H7 (cell line): ENCODE measurements around the gene PDE11A. TPM values are rescaled to one million over a fixed set of nuclear protein-coding genes. Genes with fewer than 3 reads are reported as not detected.

Experiments used
- DNase-seq: peaks from one replicate; pipeline ENCODE4 v3.0.0; 2012
- H3K27me3 ChIP-seq: 2 replicates; pipeline ENCODE4 v1.6.0; 2011; ENCODE audit warnings: mild to moderate bottlenecking, low read length; ENCODE audit not compliant: control insufficient read depth, insufficient read depth
- H3K36me3 ChIP-seq: replicated peaks from 2 replicates; pipeline ENCODE4 v1.5.1; 2011; ENCODE audit warnings: low read length; ENCODE audit not compliant: control insufficient read depth, insufficient read depth
- H3K4me3 ChIP-seq: 2 replicates; pipeline ENCODE4 v1.5.1; 2011; ENCODE audit warnings: low read depth, mild to moderate bottlenecking, control low read depth, low read length, moderate library complexity; ENCODE audit not compliant: insufficient read depth
- total RNA-seq: library from RNA; depleted of rRNA; stranded (reverse); fragments of >200 nt; shearing (Covaris generic); gene quantifications from 2 replicates; pipeline ENCODE4 v1.2.3, GENCODE V29; 2014; rRNA removed

PDE11A gene
- total RNA-seq, 1 experiment from 2014 or later, result 1.2 TPM

DNA sequence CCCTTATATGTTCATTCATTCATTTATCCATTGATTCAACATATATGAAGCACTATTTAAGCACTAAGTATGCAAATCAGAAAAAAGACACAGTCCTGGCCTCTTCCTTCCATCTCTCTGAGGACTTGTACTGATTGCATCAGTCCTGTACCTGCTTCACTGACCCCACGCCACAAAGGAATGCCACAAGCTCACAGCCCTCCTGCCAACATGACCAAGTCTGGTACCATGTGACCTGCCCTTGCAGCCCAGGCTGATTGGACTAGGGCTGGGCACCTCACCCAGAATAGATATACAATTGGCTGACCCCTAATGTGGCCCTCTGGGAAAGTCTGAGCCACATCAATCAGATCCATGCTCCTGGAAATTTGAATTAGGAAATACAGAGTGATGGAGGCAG, 483.4 kb downstream of the PDE11A start:
- H3K36me3 ChIP-seq, result no peaks in the 10 kb centered on the region
- no peak overlapping the region for H3K4me3 ChIP-seq
- H3K27me3 ChIP-seq, result no peaks in the 10 kb centered on the region
- DNase-seq, result no peak

DNA sequence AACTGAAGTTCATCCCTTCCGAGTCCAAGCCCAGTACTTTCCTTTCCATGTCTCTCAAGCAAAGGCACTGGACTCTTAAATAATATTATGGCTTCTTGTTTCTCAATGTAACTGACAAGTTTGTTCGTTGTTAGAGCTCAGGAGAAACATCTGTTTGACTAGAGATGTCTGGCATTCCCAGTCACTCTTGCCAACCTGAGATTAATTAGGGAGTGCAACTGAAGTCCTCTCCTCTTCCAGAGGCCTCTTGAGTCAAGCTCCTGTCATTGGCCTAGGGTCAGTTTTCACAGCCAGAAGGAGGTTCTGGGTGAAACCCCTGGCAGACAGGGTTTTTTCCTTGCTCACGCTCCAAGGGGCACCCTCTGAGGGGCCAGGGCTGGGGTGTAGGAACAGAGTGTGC, 483.9 kb downstream of the PDE11A start:
- no peak overlapping the region for H3K4me3 ChIP-seq
- H3K36me3 ChIP-seq, result no peaks in the 10 kb centered on the region
- no peaks in the 10 kb centered on the region for H3K27me3 ChIP-seq
- DNase-seq, result no peak

DNA sequence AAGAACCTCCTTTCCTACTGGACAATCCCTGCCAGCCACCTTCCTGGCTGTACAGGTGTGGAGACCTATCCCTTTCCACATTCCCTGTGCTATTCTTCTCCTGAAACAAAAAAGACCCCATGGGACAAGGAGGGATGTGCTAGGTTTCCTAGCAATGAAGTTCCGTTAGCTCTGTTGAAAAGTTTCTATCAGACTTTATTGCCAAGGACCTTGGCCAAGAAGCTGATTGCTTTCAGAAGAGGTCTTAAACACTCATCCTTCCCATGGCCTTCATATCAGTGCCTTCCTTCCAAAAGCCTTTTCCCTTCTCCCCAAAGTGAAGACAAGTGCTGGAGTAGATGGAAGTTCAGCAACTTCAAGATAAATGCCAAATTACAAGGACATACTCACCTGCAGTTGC, 485.2 kb downstream of the PDE11A start:
- no peak for DNase-seq
- no peak overlapping the region for H3K4me3 ChIP-seq
- H3K36me3 ChIP-seq, result no peaks in the 10 kb centered on the region
- no peaks in the 10 kb centered on the region for H3K27me3 ChIP-seq

DNA sequence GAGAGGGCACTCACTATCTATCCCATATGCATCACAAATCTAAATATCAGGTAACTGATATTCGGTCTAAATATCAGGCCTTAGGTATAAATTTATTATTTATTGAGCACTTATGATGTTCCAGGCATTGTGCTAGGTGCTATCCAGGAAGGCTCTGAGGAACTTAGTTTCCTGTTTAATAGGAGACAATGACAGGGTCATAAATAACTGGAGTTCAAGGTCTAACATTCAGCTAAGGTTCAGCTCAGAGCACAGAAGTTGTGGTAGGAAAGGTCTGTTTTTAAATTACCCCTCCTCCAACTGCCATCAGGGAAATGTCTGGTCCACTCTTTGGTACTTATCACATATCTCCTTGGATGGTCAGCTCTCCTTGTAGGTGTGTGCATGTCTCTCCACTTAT, 486.4 kb downstream of the PDE11A start:
- DNase-seq, result no peak
- no peaks in the 10 kb centered on the region for H3K36me3 ChIP-seq
- no peaks in the 10 kb centered on the region for H3K27me3 ChIP-seq
- H3K4me3 ChIP-seq, result no peak overlapping the region

DNA sequence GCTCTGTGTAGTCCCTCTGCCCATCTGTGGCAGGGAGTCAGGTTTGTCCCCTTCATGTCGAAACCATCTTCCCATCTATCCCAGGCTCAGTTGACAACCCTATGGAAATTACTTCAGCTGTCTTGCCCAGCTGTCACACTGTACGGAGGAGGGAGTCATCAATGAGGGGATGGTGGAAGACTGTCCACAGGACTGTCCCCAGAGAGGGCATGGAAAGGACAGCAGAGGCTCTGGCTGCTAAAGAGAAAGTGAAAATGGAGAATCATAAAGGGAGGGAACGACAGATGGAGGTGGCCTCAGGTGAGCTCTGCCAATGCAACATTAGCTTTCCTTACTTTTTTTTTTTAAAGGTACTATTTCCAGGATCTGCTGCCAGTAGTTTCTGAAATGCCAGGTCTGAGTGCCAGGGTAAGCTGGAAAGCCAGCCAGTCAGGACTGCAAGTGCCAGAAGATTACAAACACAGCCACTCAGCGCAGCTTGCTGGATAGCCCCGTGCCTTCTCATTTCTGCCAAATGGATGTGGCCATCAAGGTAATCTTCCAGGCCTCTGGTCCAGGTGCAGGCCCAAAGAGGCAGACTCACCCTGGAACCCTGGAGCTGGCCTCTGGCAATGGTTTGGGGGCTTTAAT, 487.2 kb downstream of the PDE11A start:
- Histone ChIP-seq H3K27me3 (no peaks in the 10 kb centered on the region), H3K4me3 (no peak overlapping the region), H3K36me3 (no peaks in the 10 kb centered on the region)
- no peak for DNase-seq

DNA sequence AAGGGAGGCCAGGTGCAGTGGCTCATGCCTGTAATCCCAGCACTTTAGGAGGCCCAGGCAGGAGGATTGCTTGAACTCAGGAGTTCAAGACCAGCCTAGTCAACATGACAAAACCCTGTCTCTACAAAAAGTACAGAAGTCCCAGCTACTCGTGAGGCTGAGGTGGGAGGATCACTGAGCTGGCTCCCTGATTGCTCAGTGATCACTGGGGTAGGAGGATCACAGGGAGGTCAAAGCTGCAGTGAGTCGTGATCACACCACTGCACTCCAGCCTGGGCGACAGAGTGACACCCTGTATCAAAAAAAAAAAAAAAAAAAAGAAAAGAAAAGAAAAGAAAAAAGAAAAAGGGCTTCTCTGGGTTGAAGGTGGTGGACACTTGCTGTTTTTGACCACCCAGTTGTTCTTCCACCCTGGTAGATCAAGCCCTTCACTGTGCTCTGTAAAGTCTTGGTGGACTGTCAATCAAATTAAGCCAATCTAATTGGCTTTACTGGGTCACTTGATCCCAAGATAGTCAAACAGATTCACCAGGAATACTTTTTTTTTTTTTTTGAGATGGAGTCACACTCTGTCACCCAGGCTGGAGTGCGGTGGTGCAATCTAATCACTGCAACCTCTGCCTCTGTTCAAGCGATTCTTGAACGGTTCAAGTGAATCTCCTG, 488.4 kb downstream of the PDE11A start:
- H3K27me3 ChIP-seq, result no peaks in the 10 kb centered on the region
- DNase-seq, result no peak
- H3K36me3 ChIP-seq, result no peaks in the 10 kb centered on the region
- no peak overlapping the region for H3K4me3 ChIP-seq

DNA sequence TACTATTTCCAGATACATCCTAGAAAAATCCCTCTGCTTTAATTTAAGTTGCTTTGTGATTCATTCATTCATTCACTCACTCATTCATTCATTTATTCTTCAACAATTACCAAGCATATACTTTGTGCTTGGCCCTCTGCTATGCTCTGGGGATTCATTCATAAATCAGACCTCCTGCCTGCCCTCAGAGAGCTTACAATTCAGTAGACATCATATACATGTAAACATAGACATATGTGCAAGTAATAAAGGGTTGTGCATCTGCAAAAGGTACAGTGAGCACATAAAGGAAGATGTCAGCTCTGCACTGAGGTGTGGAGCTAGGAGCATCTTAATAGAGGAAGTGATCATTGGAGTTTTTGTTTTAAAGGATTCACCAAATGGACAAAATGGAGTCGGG, 490.6 kb downstream of the PDE11A start:
- no peak for DNase-seq
- Histone ChIP-seq H3K27me3 (no peaks in the 10 kb centered on the region), H3K4me3 (no peak overlapping the region), H3K36me3 (no peaks in the 10 kb centered on the region)

DNA sequence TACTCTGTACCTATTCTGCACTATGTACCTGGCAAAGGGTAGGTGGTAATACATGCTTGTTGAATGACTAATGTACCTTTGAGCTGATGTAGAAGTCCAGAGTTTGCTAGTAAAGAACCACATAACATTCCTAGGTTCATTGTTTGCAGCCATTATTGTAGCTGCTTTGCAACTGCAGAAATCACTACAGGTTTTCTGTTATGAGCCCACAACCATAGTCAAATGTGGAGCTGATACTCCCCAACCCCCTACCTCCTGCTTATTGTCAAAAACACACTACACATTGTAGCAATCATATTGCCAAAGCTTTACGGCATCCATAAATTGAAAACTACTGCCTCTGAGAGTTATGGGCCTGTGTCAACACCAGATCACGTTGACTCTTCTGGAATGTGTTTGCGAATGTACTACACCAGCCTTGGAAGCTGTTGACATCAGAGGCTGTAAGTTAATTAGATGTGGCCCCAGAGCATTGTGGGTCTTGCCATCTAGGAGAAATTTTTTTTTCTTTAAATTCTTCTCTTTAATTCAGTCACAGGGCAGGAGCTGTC, 493.0 kb downstream of the PDE11A start:
- DNase-seq, result no peak
- no peaks in the 10 kb centered on the region for H3K36me3 ChIP-seq
- no peak overlapping the region for H3K4me3 ChIP-seq
- no peaks in the 10 kb centered on the region for H3K27me3 ChIP-seq

DNA sequence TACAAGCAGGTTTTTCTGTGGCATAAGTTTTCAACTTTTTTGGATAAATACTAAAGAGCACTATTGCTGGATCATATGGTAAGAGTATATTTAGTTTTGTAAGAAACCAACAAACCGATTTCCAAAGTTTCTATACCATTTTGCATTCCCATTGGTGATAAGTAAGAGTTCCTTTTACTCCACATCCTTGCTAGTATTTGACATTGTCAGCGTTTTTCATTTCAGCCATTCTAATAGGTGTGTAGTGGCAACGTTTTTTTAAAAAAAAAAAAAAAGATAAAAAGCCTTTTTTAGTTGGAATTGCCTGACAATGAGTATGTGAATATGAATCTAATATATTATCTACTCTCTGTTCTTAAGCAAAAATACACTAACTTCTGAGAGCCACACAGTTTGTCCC, 494.1 kb downstream of the PDE11A start:
- H3K27me3 ChIP-seq, result no peaks in the 10 kb centered on the region
- no peak for DNase-seq

DNA sequence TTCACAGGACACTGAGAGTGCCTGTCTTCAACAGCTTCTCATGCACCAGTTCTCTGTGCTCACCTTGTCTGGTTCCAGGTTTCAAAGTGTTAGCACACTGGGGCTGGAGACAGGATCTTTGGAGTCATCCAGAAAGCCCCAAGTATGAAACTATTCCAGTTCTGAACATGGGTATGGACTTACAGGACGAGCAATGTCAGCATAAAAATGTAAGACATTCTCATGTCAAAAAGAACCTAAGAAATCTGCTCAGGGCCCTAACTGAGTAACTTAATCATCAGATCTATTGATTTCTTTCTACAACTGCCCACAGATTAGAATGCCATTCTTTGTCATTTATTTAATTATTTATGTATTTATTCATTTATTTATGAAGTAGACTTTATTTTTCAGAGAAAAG, 495.5 kb downstream of the PDE11A start:
- Histone ChIP-seq H3K36me3 (no peaks in the 10 kb centered on the region), H3K27me3 (no peaks in the 10 kb centered on the region), H3K4me3 (no peak overlapping the region)
- no peak for DNase-seq

More for the DNA sequence above, 494.1 kb downstream of the PDE11A start:
- H3K4me3 ChIP-seq, result no peak overlapping the region
- no peaks in the 10 kb centered on the region for H3K36me3 ChIP-seq

DNA sequence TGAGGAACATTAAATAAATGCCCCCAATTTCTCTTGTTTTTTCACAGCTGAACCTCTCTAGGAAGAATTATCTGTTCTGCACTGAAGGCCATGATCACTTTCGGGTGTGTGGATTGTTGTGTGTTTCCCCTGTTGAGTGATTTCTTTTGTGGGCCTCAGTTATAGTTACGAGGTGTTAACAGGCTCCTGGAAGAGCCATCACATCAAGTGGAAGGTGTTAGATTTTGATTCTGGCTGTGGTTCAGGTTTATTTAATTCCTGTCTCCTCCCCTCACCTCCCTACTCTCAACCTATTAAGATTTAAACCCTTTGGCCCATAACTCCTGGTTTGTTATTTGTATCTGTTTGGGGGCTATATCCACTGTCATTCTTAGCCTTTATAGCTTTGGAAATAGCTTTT, 497.2 kb downstream of the PDE11A start:
- Histone ChIP-seq H3K27me3 (no peaks in the 10 kb centered on the region), H3K36me3 (no peaks in the 10 kb centered on the region), H3K4me3 (no peak overlapping the region)
- no peak for DNase-seq

DNA sequence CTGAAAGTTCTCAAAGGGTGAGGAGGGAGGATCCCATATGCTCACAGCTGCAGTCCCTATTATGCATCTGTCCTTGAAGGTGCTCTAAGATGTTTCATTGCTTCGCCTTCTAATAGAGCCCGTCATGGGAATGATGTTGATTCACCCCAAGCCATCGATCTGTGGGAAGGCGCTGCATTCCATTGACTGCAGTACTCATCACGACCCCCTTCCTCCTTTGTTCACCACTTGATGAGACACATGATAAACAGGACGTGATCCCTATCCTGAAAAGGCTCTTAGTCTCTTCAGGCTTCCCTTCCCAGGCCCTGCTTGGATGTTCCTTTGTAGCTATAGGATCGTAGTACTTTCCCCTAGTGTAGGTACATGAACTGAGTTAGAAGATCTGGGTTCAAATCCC, 498.2 kb downstream of the PDE11A start:
- peak; percentile 9 for DNase-seq
- H3K27me3 ChIP-seq, result no peaks in the 10 kb centered on the region
- H3K36me3 ChIP-seq, result no peaks in the 10 kb centered on the region
- H3K4me3 ChIP-seq, result no peak overlapping the region

Other genes with a start within 250 kb of the PDE11A start
- gene RBM45, start 39.7 kb upstream of the PDE11A start, total RNA-seq, result 11.3 and 12.9 TPM in 2 replicates
- gene OSBPL6, start 121.7 kb upstream of the PDE11A start, total RNA-seq, result 8.6 and 9.2 TPM in 2 replicates